ENCODE results near the gene ADAMTSL4. TPM values are rescaled to one million over a fixed set of nuclear protein-coding genes. Genes with fewer than 3 reads are reported as not detected.
"Not testable (repeated sequence)": the region's sequence is repeated elsewhere in the genome, so short reads cannot be mapped to it uniquely, and the experiment has no call there.

The ADAMTSL4 gene
- total RNA-seq, 1 experiment from 2014 or later: 2.0 TPM

DNA sequence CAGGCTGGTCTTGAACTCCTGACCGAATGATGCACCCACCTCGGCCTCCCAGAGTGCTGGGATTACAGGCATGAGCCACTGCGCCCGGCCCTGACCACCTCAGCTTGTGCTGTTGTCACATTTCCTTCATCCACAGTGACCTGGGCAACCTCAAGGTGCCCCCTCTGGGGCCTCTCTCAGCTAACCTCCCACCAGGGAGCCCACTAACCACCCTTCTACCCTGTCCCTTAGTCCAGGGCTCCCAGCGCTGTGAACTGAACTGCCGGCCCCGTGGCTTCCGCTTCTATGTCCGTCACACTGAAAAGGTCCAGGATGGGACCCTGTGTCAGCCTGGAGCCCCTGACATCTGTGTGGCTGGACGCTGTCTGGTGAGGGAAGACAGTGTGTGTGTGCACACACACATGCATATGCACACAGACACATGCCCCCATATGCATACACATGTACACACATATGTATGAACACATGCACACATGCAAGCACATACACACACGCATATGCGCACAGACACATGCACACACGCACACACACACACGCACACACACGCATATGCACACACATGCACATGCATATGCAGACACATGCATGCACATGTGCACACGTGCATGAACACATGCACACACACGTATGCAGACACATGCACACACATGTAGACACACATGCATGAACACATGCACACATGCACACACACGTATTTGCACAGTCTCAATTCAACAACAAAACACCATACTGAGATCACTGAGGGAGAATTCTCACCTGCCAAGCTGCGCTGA lies 6.2 kb downstream of the ADAMTSL4 start:
- no peak for DNase-seq (ENCODE audit: low read depth)

GRCh38 chr1:150555971-150556865 lies 7.0 kb downstream of the ADAMTSL4 start:
- no peak for DNase-seq (ENCODE audit: low read depth)

- DNase-seq (ENCODE audit: low read depth): no peak
Measured at GRCh38 chr1:150557065-150557600, 7.9 kb downstream of the ADAMTSL4 start.

DNA sequence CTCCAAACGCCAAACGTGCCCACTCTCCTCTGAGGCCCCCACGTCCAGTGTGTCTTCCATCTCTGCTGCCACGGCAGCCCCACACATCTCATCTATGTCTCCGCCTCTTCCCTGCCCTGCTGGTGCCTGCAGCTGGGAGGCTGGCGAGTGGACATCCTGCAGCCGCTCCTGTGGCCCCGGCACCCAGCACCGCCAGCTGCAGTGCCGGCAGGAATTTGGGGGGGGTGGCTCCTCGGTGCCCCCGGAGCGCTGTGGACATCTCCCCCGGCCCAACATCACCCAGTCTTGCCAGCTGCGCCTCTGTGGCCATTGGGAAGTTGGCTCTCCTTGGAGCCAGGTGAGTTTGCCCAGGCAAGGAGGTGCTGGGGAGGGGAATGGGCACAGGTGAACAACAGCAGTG lies 8.6 kb downstream of the ADAMTSL4 start:
- no peak for DNase-seq (ENCODE audit: low read depth)

DNA sequence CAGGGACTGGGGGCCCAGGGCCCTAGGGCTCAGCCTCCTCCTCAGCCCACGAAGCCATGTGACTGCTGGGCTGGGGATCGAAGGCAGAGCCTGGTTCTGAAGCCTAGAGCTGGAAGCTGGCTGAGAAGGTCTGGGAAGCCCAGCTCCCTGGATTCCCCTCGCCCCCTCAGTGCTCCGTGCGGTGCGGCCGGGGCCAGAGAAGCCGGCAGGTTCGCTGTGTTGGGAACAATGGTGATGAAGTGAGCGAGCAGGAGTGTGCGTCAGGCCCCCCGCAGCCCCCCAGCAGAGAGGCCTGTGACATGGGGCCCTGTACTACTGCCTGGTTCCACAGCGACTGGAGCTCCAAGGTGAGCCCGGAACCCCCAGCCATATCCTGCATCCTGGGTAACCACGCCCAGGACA lies 9.1 kb downstream of the ADAMTSL4 start:
- no peak for DNase-seq (ENCODE audit: low read depth)

DNA sequence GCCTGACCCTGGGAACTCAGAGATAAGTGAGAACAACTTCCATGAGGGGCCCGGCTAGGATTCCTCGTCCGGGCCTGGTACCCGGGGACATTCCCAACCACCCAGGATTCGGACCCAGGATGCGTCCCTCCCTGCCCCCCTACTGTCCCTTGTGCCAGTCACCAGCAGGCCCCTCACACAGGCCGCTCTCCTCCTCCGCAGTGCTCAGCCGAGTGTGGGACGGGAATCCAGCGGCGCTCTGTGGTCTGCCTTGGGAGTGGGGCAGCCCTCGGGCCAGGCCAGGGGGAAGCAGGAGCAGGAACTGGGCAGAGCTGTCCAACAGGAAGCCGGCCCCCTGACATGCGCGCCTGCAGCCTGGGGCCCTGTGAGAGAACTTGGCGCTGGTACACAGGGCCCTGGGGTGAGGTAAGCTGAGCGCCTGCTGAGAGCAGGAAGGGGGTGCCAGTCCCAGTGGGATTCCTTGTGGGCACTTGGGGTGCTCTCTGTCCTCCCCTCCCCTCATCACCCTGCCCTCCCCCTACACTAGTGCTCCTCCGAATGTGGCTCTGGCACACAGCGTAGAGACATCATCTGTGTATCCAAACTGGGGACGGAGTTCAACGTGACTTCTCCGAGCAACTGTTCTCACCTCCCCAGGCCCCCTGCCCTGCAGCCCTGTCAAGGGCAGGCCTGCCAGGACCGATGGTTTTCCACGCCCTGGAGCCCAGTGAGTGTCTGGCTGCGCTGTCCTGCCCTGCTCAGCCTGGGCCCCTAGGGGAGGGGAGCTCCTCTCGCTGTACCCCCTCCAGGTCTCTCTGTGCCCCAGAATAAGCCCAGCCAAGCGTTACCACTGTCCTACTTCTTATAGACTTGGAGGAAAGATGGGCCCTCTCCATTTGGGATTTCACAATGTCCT lies 9.8 kb downstream of the ADAMTSL4 start:
- DNase-seq (ENCODE audit: low read depth): no peak

DNA sequence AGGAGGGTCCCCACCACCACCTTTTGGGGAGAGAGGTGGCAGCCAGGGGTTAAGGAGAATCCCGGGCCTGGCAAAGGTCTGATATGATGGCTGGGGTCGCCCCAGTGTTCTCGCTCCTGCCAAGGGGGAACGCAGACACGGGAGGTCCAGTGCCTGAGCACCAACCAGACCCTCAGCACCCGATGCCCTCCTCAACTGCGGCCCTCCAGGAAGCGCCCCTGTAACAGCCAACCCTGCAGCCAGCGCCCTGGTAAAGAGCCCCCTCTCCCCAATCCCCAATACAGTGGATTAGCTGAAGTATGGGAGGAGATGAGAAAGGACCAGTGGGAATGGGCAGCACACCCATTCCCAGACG lies 10.4 kb downstream of the ADAMTSL4 start:
- DNase-seq (ENCODE audit: low read depth): no peak

- peak; percentile 56 for DNase-seq (ENCODE audit: low read depth)
Measured at GRCh38 chr1:150560011-150560438, 10.8 kb downstream of the ADAMTSL4 start.

GRCh38 chr1:150560576-150561253 lies 11.5 kb downstream of the ADAMTSL4 start:
- DNase-seq (ENCODE audit: low read depth): peak; percentile 88

- peak; percentile 99 for DNase-seq (ENCODE audit: low read depth)
Measured at GRCh38 chr1:150561254-150561973, 12.2 kb downstream of the ADAMTSL4 start.

GRCh38 chr1:150561974-150562445 lies 12.8 kb downstream of the ADAMTSL4 start:
- peak; percentile 93 for DNase-seq (ENCODE audit: low read depth)

GRCh38 chr1:150562446-150563339 lies 13.5 kb downstream of the ADAMTSL4 start:
- DNase-seq (ENCODE audit: low read depth): peak; percentile 54

- DNase-seq (ENCODE audit: low read depth): peak; percentile 77
Measured at GRCh38 chr1:150563340-150564038, 14.3 kb downstream of the ADAMTSL4 start.

DNA sequence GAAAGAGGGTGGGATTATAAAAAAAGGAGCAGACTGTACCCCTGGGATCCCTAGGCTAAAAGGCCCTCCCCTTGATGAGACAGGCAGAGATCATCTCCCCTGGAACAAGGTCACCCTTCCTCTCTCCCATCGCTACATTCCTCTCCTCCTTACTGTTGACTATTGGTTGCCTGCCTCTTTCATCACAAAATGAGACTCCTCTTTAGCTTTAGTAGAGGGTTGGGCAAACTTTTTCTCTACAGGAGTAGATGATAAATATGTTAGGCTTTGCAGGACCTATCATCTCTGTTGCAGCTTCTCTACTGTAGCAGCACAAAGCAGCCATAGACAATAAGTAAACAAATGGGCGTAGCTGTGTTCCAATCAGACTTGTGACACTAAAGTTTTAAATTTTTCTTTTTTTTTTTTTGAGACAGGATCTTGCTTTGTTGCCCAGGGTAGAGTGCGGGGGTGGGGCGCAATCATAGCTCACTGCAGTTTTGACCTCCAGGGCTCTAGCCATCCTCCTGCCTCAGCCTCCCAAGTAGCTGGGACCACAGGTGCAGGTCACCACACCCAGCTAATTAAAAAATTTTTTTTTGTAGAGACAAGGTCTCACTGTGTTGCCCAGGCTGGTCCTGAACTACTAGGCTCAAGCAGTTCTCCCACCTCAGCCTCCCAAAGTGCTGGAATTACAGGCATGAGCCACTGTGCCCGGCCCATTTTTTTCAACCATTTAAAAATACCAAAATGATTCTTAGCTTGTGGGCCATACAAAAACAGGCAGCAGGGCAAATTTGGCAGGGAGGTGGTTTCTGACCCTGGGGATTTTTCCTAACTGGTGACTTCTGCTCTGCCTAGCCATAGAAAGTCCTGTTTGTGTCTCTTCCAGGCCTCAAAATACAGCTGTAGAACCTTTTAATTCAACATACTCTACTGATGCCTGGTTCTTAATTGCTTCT lies 15.1 kb downstream of the ADAMTSL4 start:
- DNase-seq (ENCODE audit: low read depth): peak; percentile 57

DNA sequence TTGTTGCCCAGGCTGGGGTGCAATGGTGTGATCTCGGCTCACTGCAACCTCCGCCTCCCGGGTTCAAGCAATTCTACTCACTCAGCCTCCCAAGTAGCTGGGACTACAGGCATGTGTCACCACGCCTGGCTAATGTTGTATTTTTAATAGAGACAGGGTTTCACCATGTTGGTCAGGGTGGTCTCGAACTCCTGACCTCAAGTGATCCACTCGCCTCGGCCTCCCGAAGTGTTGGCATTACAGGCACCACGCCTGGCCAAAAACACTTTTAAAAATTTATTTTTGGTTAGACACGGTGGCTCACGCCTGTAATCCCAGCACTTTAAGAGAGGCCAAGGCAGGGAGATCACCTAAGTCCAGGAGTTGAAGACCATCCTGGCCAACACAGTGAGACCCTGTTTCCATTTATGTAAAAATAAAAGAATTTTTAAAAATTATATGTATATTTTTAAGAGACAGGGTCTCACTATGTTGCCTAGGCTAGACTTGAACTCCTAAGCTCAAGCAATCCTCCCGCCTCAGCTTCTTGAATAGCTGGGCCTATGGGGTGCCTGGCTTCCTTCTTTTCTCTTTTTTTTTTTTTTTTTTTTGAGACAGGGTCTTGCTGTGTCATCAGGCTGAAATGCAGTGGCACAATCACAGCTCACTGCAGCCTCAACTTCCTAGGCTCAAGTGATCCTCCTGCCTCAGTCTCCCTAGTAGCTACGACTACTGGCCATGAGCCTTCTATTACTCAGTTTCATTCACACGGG lies 16.2 kb downstream of the ADAMTSL4 start:
- DNase-seq (ENCODE audit: low read depth): not testable (repeated sequence)

GRCh38 chr1:150566589-150567340 lies 17.6 kb downstream of the ADAMTSL4 start:
- no peak for DNase-seq (ENCODE audit: low read depth)
